ENCODE measurements around the gene BAZ1A. TPM values are rescaled to one million over a fixed set of nuclear protein-coding genes. Genes with fewer than 3 reads are reported as not detected.
"Not testable (repeated sequence)": the region's sequence is repeated elsewhere in the genome, so short reads cannot be mapped to it uniquely, and the experiment has no call there.

BAZ1A gene
- total and polyA plus RNA-seq, 2 experiments from 2014 or later: 9.4 to 13.8 TPM

DNA sequence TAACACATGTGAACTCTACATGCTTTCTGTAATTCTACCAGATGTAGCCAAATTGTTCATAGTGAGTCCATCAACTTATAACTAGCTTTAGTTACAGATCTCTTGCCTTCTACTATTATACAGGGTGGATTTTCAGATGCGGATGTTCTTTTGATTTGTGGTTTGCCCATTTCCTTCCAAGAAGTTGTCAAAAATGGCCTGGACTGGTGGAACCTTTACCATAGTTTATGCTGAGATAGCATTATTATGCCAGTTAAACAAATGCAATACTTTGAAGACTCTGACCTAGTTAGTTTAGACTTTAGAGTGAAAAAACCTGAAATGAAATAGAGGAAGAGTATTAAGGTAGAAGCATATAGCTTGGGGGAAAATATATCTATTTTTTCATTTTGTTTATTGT, 133.3 kb downstream of the BAZ1A start:
- H3K4me2 ChIP-seq (ENCODE audit: unreplicated experiment): no peak overlapping the region
- no peak overlapping the region for H3K4me3 ChIP-seq
- no peaks in the 10 kb centered on the region for H3K36me3 ChIP-seq (ENCODE audit: low read depth)
- H3K27me3 ChIP-seq (replicated peaks; ENCODE audit: insufficient read depth): no peaks in the 10 kb centered on the region
- no peak for TF ChIP-seq EZH2 (IDR thresholded peaks at IDR 0.05; ENCODE audit: insufficient read depth, poor library complexity, severe bottlenecking)
- TF ChIP-seq EZH2phosphoT487 (IDR thresholded peaks at IDR 0.05; ENCODE audit: insufficient read depth, low read depth): no peak
- in situ Hi-C loops (cut with MboI): no loop called here
- 32 to 38% methylated on average over 1 of the region's 1 CpG for WGBS, 2 experiments (ENCODE audit: low coverage in 1 of 2, low lambda C conversion rate in 2 of 2, missing lambda C conversion rate in 2 of 2)
- no peaks in the 10 kb centered on the region for H3K9me2 ChIP-seq (ENCODE audit: insufficient read depth)
- no peak for DNase-seq
- H4K20me1 ChIP-seq (ENCODE audit: insufficient read depth): no peaks in the 10 kb centered on the region
- no peak overlapping the region for H3K27ac ChIP-seq
- no peaks in the 10 kb centered on the region for H3K4me1 ChIP-seq (ENCODE audit: insufficient read depth)
- no peaks in the 10 kb centered on the region for H3K79me2 ChIP-seq (ENCODE audit: insufficient read depth)
- no peaks in the 10 kb centered on the region for H3K9me3 ChIP-seq (ENCODE audit: low read depth)
- H3K9ac ChIP-seq: no peak overlapping the region
- no peaks in the 10 kb centered on the region for H3F3A ChIP-seq (ENCODE audit: insufficient read depth)
- no peak overlapping the region for H2AFZ ChIP-seq

DNA sequence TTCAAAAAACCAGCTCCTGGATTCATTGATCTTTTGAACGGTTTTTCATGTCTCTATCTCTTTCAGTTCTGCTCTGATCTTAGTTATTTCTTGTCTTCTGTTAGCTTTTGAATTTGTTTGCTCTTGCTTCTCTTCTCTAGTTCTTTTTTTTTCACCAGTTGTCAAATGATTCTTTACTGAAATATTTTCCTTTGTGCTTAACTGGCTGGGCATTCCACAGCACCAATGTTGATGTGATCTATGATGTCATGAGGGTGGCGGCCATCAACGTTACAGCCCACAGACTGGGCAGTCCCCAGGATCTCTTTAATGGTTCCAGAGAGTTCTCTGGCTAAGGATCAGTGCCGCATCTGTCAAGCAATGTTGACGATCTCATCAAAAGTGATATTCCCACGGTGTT, 135.0 kb downstream of the BAZ1A start:
- H3K9me3 ChIP-seq (ENCODE audit: low read depth); in situ Hi-C loops (cut with MboI); H3K79me2 ChIP-seq (ENCODE audit: insufficient read depth); H3K9me2 ChIP-seq (ENCODE audit: insufficient read depth); H3K4me1 ChIP-seq (ENCODE audit: insufficient read depth); H4K20me1 ChIP-seq (ENCODE audit: insufficient read depth); H3K9ac ChIP-seq; H3K27me3 ChIP-seq (replicated peaks; ENCODE audit: insufficient read depth); H2AFZ ChIP-seq; H3K4me3 ChIP-seq; H3F3A ChIP-seq (ENCODE audit: insufficient read depth); H3K4me2 ChIP-seq (ENCODE audit: unreplicated experiment); H3K27ac ChIP-seq; H3K36me3 ChIP-seq (ENCODE audit: low read depth): not testable (repeated sequence)
- peak; percentile 59 for DNase-seq
- 59% methylated on average over 6 of the region's 6 CpGs for WGBS, 2 experiments (ENCODE audit: low coverage in 1 of 2, low lambda C conversion rate in 2 of 2, missing lambda C conversion rate in 2 of 2)

DNA sequence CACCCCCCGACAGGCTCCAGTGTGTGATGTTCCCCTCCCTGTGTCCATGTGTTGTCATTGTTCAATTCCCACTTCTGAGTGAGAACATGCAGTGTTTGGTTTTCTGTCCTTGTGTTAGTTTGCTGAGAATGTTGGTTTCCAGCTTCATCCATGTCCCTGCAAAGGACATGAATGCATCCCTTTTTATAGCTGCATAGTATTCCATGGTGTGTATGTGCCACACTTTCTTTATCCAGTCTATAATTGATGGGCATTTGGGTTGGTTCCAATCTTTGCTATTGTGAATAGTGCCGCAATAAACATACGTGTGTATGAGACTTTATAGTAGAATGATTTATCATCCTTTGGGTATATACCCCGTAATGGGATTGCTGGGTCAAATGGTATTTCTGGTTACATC, 138.1 kb downstream of the BAZ1A start:
- H3K4me1 ChIP-seq (ENCODE audit: insufficient read depth); in situ Hi-C loops (cut with MboI); H3K9ac ChIP-seq; H3F3A ChIP-seq (ENCODE audit: insufficient read depth); H3K79me2 ChIP-seq (ENCODE audit: insufficient read depth); H3K9me2 ChIP-seq (ENCODE audit: insufficient read depth); H3K27ac ChIP-seq; H4K20me1 ChIP-seq (ENCODE audit: insufficient read depth); H3K36me3 ChIP-seq (ENCODE audit: low read depth); H3K27me3 ChIP-seq (replicated peaks; ENCODE audit: insufficient read depth); H3K9me3 ChIP-seq (ENCODE audit: low read depth); H3K4me2 ChIP-seq (ENCODE audit: unreplicated experiment); H3K4me3 ChIP-seq; DNase-seq; H2AFZ ChIP-seq: not testable (repeated sequence)
- WGBS, 2 experiments (ENCODE audit: low coverage in 1 of 2, low lambda C conversion rate in 2 of 2, missing lambda C conversion rate in 2 of 2): 79 to 84% methylated on average over 4 of the region's 4 CpGs

DNA sequence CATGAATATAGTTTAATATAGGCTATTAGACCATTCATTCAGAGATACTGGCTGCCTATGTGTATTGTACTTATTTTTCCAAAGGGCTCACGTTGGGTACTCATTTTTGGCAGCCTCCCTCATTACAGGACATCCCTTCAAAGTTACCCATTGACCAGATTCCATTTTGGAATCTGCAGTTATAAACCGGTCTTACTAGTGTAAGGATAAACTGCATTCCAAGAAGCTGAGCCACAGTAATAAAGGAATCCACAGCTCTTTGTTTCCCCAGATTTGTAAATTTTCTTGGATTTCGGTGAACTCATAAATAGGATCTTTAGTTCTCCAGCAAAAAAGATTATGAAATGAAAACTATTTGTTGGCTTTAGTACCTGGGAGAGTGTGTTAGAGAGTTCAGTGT, 141.9 kb downstream of the BAZ1A start:
- no peaks in the 10 kb centered on the region for H3K9me2 ChIP-seq (ENCODE audit: insufficient read depth)
- H3K27ac ChIP-seq: no peak overlapping the region
- TF ChIP-seq EZH2phosphoT487 (IDR thresholded peaks at IDR 0.05; ENCODE audit: insufficient read depth, low read depth): no peak
- no peak for TF ChIP-seq EZH2 (IDR thresholded peaks at IDR 0.05; ENCODE audit: insufficient read depth, poor library complexity, severe bottlenecking)
- in situ Hi-C loops (cut with MboI): no loop called here
- H3K9ac ChIP-seq: no peak overlapping the region
- no peaks in the 10 kb centered on the region for H3K27me3 ChIP-seq (replicated peaks; ENCODE audit: insufficient read depth)
- 22 to 24% methylated on average over 3 of the region's 3 CpGs for WGBS, 2 experiments (ENCODE audit: low coverage in 1 of 2, low lambda C conversion rate in 2 of 2, missing lambda C conversion rate in 2 of 2)
- no peaks in the 10 kb centered on the region for H4K20me1 ChIP-seq (ENCODE audit: insufficient read depth)
- H3F3A ChIP-seq (ENCODE audit: insufficient read depth): peaks cover 10% of the 10 kb centered on the region; the same call in 1 of the 2 replicates
- peaks cover 6% of the 10 kb centered on the region for H3K4me1 ChIP-seq (ENCODE audit: insufficient read depth)
- peak overlapping the region; percentile 29 for H3K4me2 ChIP-seq (ENCODE audit: unreplicated experiment)
- peak; percentile 50 for DNase-seq
- peak overlapping the region; percentile 45 for H2AFZ ChIP-seq
- H3K36me3 ChIP-seq (ENCODE audit: low read depth): no peaks in the 10 kb centered on the region
- H3K79me2 ChIP-seq (ENCODE audit: insufficient read depth): no peaks in the 10 kb centered on the region
- H3K4me3 ChIP-seq: no peak overlapping the region
- no peaks in the 10 kb centered on the region for H3K9me3 ChIP-seq (ENCODE audit: low read depth)

DNA sequence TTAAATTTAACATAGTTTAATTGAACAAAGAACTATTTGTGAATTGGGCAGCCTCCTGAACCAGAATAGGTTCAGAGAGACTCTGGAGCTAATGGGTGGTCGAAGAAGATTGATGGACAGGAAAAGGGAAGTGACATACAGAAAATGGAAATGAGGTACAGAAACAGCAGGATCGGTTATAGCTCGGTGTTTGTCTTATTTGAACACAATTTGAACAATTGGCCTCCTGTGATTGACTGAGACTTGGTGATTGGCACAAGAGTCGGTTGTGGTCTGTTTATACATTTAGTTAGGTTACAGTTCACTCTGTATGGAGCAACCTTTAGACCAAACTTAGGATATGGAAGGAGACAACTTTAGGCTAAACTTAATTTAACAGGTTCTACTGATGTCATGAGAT, 142.4 kb downstream of the BAZ1A start:
- no peaks in the 10 kb centered on the region for H4K20me1 ChIP-seq (ENCODE audit: insufficient read depth)
- H3K4me2 ChIP-seq (ENCODE audit: unreplicated experiment): peak overlapping the region; percentile 29
- in situ Hi-C loops (cut with MboI): no loop called here
- H3K9ac ChIP-seq: no peak overlapping the region
- peak overlapping the region; percentile 45 for H2AFZ ChIP-seq
- H3F3A ChIP-seq (ENCODE audit: insufficient read depth): peaks cover 10% of the 10 kb centered on the region; the same call in 1 of the 2 replicates
- H3K9me3 ChIP-seq (ENCODE audit: low read depth): no peaks in the 10 kb centered on the region
- 95 to 97% methylated on average over 4 of the region's 4 CpGs for WGBS, 2 experiments (ENCODE audit: low coverage in 1 of 2, low lambda C conversion rate in 2 of 2, missing lambda C conversion rate in 2 of 2)
- no peaks in the 10 kb centered on the region for H3K79me2 ChIP-seq (ENCODE audit: insufficient read depth)
- H3K4me1 ChIP-seq (ENCODE audit: insufficient read depth): peaks cover 6% of the 10 kb centered on the region
- no peak overlapping the region for H3K27ac ChIP-seq
- no peak for DNase-seq
- TF ChIP-seq EZH2 (IDR thresholded peaks at IDR 0.05; ENCODE audit: insufficient read depth, poor library complexity, severe bottlenecking): no peak
- TF ChIP-seq EZH2phosphoT487 (IDR thresholded peaks at IDR 0.05; ENCODE audit: insufficient read depth, low read depth): no peak
- H3K27me3 ChIP-seq (replicated peaks; ENCODE audit: insufficient read depth): no peaks in the 10 kb centered on the region
- H3K9me2 ChIP-seq (ENCODE audit: insufficient read depth): no peaks in the 10 kb centered on the region
- H3K4me3 ChIP-seq: no peak overlapping the region
- H3K36me3 ChIP-seq (ENCODE audit: low read depth): no peaks in the 10 kb centered on the region
